HG03039 (cell line): ENCODE data around the gene AJM1.
"Not testable (repeated sequence)": the region's sequence is repeated elsewhere in the genome, so short reads cannot be mapped to it uniquely, and the experiment has no call there.

ENCODE experiments used
- ATAC-seq: cut with Tn5 transposase; IDR thresholded peaks from one replicate; pipeline ENCODE4 v1.9.1; 2021; ENCODE audit warnings: mild to moderate bottlenecking, moderate library complexity; ENCODE audit not compliant: unreplicated experiment

Gene AJM1

DNA sequence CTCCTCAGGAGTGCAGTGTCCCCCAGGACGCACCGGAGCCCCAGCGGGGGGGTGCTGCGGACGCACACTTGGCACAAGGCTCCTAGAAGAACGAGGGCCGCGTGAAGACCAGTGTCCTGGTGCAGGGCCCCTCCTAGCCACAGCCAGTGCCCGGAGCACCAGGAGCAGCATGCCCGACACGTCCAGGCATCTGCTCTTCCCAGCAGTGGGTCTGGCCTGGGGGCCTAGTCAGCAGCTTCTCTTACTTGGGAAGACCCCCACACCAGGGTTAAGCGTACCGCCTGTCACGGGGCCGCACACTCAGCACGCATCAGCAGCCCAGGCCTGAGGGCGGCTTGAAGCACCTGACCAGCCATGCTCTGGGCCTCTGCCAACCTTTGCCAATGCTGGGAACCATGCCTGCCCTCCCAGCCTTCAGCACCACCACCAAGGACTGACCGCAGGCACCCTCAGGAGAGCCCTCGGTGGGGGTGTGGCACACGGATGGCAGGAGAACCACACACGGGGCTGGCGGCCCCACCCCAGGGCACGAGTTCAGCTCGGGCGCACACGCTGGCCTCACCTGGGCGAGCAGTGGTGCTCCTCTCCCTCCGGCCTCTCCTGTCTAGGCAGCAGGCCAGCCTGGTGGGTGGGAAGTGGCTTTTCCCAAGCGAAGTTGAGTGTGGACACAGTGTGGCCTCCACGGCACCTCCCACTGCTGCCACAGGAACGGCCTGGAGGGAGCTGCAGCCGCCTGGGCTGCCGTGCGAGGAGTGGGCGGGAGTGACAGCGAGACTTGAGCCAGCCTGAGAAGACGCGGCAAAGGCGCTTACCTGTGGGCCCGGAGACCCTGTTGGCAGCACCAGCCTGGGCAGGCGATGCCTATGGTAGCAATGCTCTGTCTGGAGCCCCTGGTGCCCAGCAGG, 12.0 kb upstream of the AJM1 start:
- no peak for ATAC-seq

DNA sequence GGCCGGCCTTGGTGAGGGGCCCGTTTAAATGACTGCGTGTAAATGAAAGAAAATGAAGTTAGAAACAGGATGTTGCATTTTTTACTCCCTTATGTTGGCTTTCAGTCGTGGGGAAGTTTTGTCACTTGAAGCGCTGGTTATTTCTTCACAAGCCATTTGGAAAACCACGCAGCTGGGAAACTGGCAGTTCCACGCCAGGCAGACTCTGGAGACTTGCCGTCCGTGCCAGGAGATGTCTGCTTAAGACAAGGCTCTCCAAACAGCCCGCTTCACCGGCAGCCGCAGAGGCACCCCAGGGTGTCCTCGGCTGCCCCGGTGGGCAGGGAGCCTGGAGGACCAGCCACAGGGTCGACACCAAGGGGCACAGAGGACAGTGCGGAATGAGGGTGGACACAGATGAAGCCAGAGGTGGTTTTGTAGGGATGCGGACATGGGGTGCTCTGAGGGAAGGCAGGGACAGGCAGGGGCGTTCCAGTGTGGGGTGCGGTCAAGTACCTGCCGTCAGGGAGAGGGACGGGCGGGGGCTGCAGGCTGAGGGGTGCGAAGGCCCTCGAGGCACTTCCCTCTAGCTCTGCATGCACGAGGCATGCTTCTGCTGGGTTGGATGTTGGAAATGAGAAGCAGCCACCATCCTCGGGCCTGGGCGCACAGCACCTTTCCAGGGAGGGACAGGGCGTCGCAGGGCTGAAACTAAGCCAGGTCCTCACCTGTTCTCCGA, 11.1 kb upstream of the AJM1 start:
- no peak for ATAC-seq

DNA sequence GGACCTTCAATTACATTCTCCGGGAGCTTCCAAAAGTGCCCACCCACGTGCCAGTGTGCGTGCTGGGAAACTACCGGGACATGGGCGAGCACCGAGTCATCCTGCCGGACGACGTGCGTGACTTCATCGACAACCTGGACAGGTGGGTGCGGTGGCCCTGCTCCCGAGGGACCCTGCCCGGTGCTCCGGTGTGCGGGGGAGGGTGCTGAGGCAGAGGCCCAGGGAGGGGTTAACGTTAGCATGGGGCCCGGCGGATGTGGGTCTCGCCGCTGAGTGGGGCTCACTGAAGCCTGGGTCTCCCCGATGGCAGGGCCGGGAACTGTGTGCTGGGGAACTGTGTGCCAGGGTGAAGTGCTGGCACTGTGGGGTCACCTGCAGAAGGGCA, 10.6 kb upstream of the AJM1 start:
- ATAC-seq: no peak

DNA sequence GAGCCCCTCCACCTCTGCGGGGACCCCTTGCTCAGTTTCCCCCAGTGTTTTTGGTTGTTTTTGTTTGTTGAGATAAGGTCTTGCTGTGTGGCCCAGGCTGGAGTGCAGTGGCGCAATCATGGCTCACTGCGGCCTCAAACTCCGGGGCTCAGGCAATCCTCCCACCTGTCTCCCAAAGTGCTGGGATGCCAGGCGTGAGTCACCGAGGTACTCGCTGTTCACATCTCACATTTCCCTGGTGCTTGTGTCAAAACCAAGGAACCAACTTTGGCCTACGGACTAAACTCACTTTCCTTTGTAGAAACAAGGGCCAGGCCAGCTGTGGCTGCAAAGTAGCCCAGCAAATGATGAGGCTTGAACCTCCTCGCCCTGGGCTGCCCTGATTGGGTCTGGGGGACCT, 9.7 kb upstream of the AJM1 start:
- no peak for ATAC-seq

DNA sequence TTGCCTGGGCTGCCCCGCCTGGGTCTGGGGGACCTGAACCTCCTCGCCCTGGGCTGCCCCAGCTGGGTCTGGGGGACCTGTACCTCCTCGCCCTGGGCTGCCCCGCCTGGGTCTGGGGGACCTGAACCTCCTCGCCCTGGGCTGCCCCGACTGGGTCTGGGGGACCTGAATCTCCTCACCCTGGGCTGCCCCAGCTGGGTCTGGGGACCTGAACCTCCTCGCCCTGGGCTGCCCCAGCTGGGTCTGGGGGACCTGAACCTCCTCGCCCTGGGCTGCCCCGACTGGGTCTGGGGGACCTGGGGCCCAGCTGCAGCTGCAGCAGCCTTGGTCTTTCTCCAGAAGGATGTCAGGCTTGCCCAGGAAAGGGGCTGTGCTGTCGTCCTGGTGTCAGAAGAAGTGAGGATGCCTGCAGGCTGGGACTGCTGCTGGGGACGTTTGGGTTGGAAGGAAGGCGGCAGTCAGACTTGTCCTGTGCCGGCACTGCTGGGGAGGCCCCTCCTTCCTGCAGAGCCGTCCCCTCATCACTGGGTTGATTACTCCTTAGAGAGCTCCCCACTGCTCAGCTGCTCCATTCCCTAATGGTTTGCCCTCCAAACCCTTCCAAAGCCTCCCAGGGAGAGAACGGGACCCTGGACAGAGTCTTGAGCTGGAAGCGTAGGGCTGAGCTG, 8.8 kb upstream of the AJM1 start:
- not testable (repeated sequence) for ATAC-seq

DNA sequence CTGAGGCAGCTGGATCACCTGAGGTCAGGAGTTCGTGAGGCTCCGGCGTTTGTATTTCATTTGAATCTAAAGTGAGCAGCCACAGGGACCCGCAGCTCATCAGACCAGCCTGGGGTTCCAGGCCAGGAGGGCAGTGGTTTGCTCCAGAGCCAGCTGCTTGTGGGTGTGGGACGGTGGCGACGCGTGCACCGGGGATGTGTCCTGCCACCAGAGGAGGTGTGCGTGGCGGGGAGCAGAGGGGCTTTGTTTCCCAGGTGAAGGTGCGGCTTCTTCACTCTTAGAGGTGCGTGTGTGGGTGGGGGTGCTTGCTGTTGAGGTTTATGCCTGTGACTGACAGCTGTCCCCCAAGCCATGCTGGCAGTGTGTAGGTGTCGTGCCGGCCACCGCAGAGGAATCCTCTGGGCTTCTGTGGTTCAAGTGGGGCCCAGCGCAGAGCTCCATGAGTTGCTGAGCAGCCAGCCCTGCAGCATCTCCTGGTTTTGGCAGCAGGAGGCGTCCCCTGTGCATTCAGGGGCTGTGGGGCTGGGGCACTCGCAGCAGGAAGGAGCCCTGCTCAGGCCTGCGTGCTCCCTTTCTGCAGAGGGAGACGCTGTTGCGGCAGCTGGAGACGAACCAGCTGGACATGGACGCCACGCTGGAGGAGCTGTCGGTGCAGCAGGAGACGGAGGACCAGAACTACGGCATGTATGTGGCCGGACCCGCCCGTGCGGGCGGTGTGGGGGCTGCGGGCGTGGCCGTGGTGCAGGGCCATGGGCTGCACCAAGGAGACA, 6.9 kb upstream of the AJM1 start:
- no peak for ATAC-seq

DNA sequence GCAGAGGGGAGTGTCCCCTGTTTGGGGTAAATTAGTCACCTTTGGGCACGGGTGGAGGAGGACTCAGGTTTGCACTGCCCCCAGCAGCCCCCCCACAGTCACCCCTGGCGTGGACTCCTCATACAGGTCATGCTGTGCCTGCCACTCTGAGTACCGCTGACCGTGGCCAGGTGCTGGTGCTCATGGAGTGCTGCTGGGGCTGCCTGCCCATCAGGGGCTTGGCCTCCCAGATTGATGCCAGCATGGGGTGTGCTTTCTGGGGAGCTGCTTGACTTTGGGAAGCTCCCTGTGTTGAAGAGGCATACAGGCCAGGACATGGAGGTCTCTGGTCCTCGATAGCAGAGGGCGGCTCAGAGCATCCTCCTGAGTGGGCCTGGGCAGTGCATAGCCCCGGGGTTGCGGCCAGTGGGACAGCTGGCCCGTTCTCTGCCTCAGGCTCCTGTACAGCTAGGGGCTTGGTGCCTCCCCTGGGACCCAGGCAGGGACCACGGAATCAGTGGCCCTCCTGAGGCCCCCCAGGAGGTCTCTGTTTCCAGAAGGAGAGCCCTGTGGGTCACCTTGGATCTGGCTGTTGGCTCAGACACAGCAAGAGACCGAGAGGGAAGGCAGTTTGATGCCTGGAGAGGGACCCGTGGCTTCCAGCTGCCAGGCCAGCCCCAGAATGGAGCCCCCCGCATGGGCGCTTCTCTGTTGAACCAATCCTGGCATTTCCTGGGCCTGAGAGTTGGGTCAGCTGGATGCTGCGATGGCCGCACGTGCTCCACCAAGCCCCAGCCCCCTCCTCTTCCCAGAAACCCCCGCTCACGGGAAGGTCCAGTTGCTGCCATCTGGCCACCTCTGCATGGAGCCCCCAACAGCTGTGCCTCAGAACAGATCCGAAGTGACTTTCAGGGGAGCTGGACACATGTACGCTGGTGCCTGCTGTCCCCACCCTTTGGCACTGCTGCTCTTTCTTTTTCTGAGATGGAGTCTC, 6.1 kb upstream of the AJM1 start:
- ATAC-seq: no peak

DNA sequence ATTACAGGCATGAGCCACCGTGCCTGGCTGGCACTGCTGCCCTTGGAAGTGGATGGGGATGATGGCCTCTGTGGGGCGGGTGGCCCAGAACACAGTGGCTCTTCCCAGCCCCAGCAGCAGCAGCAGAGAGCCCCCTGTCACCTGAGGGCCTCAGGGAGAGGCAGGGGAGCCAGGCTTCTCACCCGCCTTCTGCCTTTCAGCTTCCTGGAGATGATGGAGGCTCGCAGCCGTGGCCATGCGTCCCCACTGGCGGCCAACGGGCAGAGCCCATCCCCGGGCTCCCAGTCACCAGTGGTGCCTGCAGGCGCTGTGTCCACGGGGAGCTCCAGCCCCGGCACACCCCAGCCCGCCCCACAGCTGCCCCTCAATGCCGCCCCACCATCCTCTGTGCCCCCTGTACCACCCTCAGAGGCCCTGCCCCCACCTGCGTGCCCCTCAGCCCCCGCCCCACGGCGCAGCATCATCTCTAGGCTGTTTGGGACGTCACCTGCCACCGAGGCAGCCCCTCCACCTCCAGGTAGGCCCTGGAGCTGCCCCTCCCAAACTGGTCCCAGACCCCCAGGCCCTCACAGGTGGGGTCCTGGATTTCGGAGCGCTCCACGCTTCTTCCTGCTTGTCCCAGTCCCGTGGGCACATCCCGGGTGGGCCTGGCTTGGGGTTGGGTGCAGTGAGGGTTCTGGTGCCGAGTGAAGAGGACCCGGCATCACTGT, 5.0 kb upstream of the AJM1 start:
- no peak for ATAC-seq

DNA sequence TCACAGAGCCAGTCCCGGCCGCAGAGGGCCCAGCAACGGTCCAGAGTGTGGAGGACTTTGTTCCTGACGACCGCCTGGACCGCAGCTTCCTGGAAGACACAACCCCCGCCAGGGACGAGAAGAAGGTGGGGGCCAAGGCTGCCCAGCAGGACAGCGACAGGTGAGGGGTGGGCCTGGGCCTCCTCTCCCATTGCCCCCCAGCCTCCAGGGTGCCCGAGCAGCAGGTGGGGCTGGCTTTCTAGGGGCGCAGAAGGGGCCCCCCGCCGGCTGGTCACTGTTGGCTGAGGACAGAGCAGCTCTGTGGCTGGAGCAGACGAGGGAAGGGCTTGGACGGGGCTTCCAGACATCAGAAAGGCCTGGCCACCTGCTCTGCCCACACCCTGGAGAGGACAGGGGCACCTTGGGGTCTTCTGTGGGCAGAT, 4.4 kb upstream of the AJM1 start:
- ATAC-seq: not testable (repeated sequence)

DNA sequence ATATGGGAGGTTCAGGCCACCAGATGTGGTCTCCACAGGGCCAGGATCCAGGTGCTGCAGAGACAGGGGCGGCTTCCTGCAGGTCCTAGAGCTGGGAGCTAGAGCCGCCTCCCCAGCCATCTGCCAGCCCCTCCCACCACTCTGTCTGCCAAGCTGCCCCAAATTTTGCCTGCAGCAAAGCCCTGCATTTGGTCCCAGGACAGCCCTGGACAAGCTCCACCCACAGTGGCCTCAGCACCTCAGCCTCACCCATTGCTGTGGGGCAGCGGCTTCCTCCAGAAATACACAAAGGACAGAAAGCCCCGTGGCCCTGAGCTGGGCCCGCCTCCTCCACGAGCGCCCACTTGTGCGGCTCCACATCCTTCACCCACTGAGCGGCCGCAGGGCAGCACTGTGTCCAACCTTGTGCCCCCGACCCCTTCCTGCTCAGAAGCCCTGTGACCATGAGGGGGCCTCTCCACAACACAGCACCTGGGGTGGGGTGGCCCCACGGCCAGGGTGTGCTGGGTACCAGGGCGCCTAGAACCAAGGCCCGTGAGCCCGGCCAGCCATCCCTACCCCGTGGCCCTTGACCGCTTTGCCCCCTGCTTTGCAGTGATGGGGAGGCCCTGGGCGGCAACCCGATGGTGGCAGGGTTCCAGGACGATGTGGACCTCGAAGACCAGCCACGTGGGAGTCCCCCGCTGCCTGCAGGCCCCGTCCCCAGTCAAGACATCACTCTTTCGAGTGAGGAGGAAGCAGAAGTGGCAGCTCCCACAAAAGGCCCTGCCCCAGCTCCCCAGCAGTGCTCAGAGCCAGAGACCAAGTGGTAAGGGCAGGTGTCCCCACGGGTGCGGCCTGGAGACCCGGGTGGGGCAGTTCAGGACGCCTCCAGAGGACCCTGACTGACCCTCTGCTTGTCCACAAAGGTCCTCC, 3.7 kb upstream of the AJM1 start:
- no peak for ATAC-seq

DNA sequence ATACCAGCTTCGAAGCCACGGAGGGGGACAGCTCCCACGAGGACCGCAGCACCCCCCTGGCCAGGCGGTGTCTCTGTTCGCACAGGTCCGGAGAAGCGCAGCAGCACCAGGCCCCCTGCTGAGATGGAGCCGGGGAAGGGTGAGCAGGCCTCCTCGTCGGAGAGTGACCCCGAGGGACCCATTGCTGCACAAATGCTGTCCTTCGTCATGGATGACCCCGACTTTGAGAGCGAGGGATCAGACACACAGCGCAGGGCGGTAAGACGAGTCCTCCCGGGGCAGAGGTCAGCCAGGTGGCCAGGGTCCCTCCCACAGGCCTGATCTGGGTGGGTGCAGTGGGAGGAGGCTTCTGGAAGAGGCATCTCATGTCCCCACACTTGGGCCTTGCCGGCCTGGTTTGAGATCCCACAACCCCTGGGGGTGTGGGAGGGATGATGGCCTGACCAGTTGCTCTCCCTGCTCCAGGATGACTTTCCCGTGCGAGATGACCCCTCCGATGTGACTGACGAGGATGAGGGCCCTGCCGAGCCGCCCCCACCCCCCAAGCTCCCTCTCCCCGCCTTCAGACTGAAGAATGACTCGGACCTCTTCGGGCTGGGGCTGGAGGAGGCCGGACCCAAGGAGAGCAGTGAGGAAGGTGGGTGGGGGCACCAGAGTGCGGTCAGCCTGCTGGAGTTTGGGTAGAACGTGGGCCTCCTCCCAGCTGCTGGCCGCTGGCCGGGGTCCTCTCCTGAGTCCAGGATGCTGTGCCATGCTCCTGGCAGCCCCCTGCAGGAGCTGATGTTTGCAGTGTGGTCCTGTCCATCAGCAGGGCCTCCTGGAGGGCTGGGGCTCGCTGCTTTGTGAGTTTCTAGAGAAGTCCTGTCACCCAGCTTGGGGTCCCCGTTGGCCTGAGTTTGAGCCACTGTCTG, 2.8 kb upstream of the AJM1 start:
- ATAC-seq: no peak

DNA sequence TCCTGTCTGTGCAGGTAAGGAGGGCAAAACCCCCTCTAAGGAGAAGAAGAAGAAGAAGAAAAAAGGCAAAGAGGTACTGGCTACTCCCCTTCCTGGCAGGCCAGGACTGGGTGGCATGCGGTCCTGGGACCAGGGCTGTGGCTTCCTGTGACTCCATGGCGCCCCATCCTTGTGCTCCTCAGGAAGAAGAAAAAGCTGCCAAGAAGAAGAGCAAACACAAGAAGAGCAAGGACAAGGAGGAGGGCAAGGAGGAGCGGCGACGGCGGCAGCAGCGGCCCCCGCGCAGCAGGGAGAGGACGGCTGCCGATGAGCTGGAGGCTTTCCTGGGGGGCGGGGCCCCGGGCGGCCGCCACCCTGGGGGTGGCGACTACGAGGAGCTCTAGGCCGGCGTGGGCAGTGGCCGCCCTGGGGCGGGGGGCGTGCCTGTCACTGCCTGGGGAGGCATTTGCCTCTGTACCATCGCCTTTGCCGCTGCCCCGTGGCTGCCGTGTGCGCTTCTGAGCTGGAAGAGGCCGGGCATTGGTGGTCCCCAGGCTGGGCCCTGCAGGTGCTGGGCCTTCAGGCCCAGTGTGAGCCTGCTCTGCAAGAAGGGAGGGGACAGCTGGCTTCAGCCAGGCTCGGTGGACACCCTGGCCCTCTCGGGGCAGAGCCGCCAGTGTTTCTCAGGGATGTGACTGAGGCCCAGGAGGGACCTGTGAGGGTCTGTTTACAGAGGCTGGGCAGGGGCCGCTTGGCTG, 2.0 kb upstream of the AJM1 start:
- no peak for ATAC-seq

DNA sequence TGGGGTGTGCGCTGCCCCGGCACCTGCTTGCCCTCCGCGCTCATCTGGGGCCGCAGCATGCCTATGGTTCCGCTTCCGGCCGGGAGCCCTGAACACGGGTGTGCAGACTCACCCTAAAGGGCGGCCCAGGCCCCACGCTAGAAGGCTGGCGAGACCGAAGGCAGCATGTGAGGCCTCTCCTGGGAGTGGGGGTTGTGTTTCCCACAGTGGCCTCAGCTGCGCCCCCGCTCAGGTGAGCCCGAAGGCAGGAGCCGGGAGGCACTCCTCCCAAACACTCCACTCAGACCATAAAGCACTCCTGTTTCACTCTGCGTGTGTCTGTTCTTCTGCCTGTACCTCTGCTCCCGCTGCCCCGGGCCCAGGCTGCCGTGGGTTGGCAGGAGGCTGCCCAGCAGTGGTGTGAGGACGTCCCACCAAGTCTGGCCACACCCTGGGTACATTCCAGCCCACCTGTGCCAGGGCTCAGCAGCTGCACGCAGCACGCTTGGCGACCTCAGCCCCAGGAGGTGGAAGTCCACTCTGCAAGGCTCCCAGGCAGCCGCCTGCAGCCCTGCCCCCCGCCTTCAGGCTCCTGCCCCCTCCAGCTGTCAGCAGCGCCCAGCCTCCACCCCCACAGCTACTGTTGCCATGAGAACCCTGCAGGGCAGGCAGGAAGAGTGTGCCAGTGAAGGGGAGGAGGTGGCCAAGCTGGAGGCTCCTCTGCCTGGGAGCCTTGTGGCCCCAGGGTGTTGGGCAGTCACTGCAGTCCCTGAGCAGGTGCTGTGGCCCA, 1.2 kb upstream of the AJM1 start:
- ATAC-seq: no peak

DNA sequence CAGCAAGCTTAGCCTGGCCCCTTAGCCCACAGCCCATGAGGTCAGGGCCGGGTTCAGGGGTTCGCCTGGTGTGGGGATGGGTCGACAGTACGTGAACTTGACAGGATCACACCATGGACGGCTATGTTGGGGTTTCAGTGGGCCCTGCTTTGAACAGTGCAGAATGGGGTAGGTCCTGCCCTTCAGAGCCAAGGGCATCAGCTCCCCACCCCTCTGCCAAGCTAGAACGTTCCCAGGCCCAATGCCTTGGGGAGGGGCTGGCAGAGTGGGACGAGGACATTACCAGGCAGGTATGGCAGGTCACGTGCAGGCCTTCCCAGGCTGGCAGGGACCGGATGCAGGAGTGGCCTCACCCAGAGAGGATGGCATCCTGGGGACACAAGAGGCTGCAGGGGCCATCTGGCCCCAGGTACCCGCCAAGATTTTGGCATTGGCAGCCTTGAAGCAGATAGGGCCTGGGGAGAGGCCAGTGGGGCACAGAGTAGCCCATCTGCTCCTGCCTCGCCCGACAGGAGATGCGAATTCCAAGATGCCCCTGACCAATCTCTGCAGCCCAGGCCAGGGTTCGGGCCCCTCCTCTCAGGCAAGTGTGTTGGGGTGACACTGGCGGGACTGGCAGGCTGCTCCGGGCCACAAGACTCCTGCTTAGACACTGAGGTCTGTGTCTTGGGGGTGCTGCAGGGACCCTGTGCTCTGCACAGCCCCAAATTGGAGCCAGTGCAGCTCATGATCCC, 465 bp upstream of the AJM1 start:
- ATAC-seq: not testable (repeated sequence)
